GM23338 (cell line): ENCODE data around the gene AAR2. TPM values are rescaled to one million over a fixed set of nuclear protein-coding genes. Genes with fewer than 3 reads are reported as not detected.

Experiments used
- ATAC-seq: fragments of 200-7000 bp; cut with Tn5 transposase; 3 replicates; pipeline ENCODE4 v1.9.1; 2020
- DNase-seq: peaks from one replicate; pipeline ENCODE4 v3.0.0-alpha.2; 2015; ENCODE audit warnings: low spot score
- H2AFZ ChIP-seq: fragments of 200-600 bp; sonication (generic); 2 replicates; pipeline ENCODE4 v1.8.0; 2016; ENCODE audit warnings: antibody characterized with exemption, mild to moderate bottlenecking, moderate library complexity
- H3F3A ChIP-seq: fragments of 200-600 bp; sonication (generic); replicated peaks from 2 replicates; pipeline ENCODE4 v1.8.0; 2017; ENCODE audit warnings: antibody characterized with exemption, mixed run types, low read depth
- H3K27ac ChIP-seq: fragments of 200-600 bp; sonication (generic); 2 replicates; pipeline ENCODE4 v1.6.1; 2016; ENCODE audit warnings: low read depth
- H3K27me3 ChIP-seq: fragments of 200-600 bp; sonication (generic); 2 replicates; pipeline ENCODE4 v1.8.0; 2016; ENCODE audit warnings: mild to moderate bottlenecking, mixed run types, moderate library complexity; ENCODE audit not compliant: insufficient read depth
- H3K36me3 ChIP-seq: fragments of 200-600 bp; sonication (generic); 2 replicates; pipeline ENCODE4 v1.8.0; 2016; ENCODE audit warnings: mild to moderate bottlenecking; ENCODE audit not compliant: insufficient read depth
- H3K4me1 ChIP-seq: fragments of 200-600 bp; sonication (generic); 2 replicates; pipeline ENCODE4 v1.8.0; 2016; ENCODE audit warnings: mild to moderate bottlenecking, moderate library complexity; ENCODE audit not compliant: insufficient read depth
- H3K4me2 ChIP-seq: fragments of 200-600 bp; sonication (generic); 2 replicates; pipeline ENCODE4 v1.7.1; 2017; ENCODE audit warnings: mixed run types
- H3K4me3 ChIP-seq: fragments of 200-600 bp; sonication (generic); 2 replicates; pipeline ENCODE4 v1.6.1; 2016; ENCODE audit warnings: mixed run types
- H3K79me2 ChIP-seq: fragments of 200-600 bp; sonication (generic); replicated peaks from 2 replicates; pipeline ENCODE4 v1.8.0; 2017; ENCODE audit warnings: mild to moderate bottlenecking; ENCODE audit not compliant: insufficient read depth
- H3K9me2 ChIP-seq: fragments of 200-600 bp; sonication (generic); 2 replicates; pipeline ENCODE4 v1.8.0; 2017; ENCODE audit not compliant: insufficient read depth
- H4K20me1 ChIP-seq: fragments of 200-600 bp; sonication (generic); replicated peaks from 2 replicates; pipeline ENCODE4 v1.8.0; 2017; ENCODE audit warnings: mild to moderate bottlenecking; ENCODE audit not compliant: insufficient read depth
- H3K27ac Mint-ChIP-seq: 2 replicates; pipeline ENCODE4 v1.8.0; 2020; ENCODE audit warnings: inconsistent platforms, mild to moderate bottlenecking, moderate library complexity, mixed read lengths
- H3K27me3 Mint-ChIP-seq: 3 replicates; pipeline ENCODE4 v1.8.0; 2022; ENCODE audit warnings: low read depth, mild to moderate bottlenecking, moderate library complexity, mixed read lengths, inconsistent platforms; ENCODE audit not compliant: insufficient read depth, poor library complexity
- H3K36me3 Mint-ChIP-seq: 3 replicates; pipeline ENCODE4 v1.8.0; 2021; ENCODE audit warnings: low read depth, mild to moderate bottlenecking, inconsistent platforms, moderate library complexity, mixed read lengths
- H3K4me1 Mint-ChIP-seq: 3 replicates; pipeline ENCODE4 v1.8.0; 2020; ENCODE audit warnings: mild to moderate bottlenecking, inconsistent platforms, mixed read lengths
- H3K4me3 Mint-ChIP-seq: 3 replicates; pipeline ENCODE4 v1.8.0; 2021; ENCODE audit warnings: moderate library complexity, mild to moderate bottlenecking, inconsistent platforms, mixed read lengths
- H3K9me3 Mint-ChIP-seq: 3 replicates; pipeline ENCODE4 v1.8.0; 2020; ENCODE audit warnings: moderate library complexity, mild to moderate bottlenecking, inconsistent platforms, mixed read lengths
- CREB1 ChIP-seq: fragments of 250-450 bp; sonication (Bioruptor Pico); IDR thresholded peaks from 2 replicates; pipeline ENCODE4 v1.5.0; 2020; ENCODE audit warnings: low read depth, mild to moderate bottlenecking, moderate library complexity
- ETS1 ChIP-seq: IDR thresholded peaks from 2 replicates; pipeline ENCODE4 v1.6.1; 2016; ENCODE audit warnings: antibody characterized with exemption
- EZH2 ChIP-seq: fragments of 200-600 bp; sonication (generic); IDR thresholded peaks from one replicate; pipeline ENCODE4 v1.8.0; 2017; ENCODE audit warnings: antibody characterized with exemption, mild to moderate bottlenecking, low read depth; ENCODE audit not compliant: unreplicated experiment
- JUNB ChIP-seq: IDR thresholded peaks from one replicate; pipeline ENCODE4 v1.6.1; 2016; ENCODE audit warnings: antibody characterized with exemption; ENCODE audit not compliant: unreplicated experiment
- STAT1 ChIP-seq: IDR thresholded peaks from one replicate; pipeline ENCODE4 v1.6.1; 2016; ENCODE audit warnings: antibody characterized with exemption; ENCODE audit not compliant: unreplicated experiment
- ZNF114 ChIP-seq: fragments of 250-450 bp; sonication (Bioruptor Pico); IDR thresholded peaks from 2 replicates; pipeline ENCODE4 v1.5.0; 2020; ENCODE audit warnings: mild to moderate bottlenecking, moderate library complexity
- ZNF331 ChIP-seq: fragments of 250-450 bp; sonication (Bioruptor Pico); IDR thresholded peaks from 2 replicates; pipeline ENCODE4 v1.5.0; 2020; ENCODE audit warnings: low read depth, mild to moderate bottlenecking, moderate library complexity
- ZNF462 ChIP-seq: fragments of 250-450 bp; sonication (Bioruptor Pico); IDR thresholded peaks from 2 replicates; pipeline ENCODE4 v1.5.0; 2020; ENCODE audit warnings: mild to moderate bottlenecking, moderate library complexity
- polyA plus RNA-seq: library from polyadenylated mRNA; unstranded; fragments of >200 nt; fragmentation: Nextera tagmentation; extraction: Ambion mirVana; gene quantifications from 2 replicates; pipeline ENCODE4 v1.2.1, GENCODE V29; 2016
- total RNA-seq: library from RNA; depleted of rRNA; stranded (reverse); fragments of >200 nt; shearing (Covaris generic); gene quantifications from 2 replicates; pipeline ENCODE4 v1.2.3, GENCODE V29; 2014
- TF ChIP-seq, protein P1 (sequence below), 2 experiments: fragments of 200-600 bp in 1 of 2; sonication (generic) in 1 of 2; conservative IDR thresholded peaks; 2 replicates each; pipeline versions ENCODE4 v1.5.1 to v1.6.1; 2016 to 2017; ENCODE audit warnings: antibody characterized with exemption in 2 of 2, low read depth in 2 of 2, mild to moderate bottlenecking in 2 of 2, moderate library complexity in 1 of 2

Gene AAR2
- total and polyA plus RNA-seq, 2 experiments from 2014 or later: 15.8 to 32.6 TPM

DNA sequence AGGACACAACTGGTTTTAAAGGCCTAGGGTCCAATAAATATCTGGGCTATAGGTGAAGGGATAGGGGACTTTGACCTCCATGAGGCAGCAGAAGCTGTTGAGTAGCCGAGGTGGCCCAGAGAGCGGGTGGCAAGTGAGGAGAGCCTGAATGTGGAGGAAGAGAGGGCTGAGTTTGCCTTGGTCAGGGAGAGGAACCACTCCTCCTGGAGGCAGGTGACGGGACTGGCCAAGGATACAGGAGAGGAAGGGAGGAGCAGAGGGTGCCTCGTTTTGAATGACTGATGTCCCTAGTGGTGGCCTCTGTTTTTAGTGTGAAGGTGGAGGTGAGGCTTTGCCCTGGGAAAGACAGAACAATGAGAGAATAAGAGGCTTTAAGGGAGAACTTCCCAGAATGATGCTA, 19.1 kb upstream of the AAR2 start (continued):
- TF ChIP-seq ZNF462 (CRISPR knock-in tag) (0 out of 2 replicates have a peak, but pooled peaks have one; percentile 7), ZNF331 (CRISPR knock-in tag) (no peak), JUNB (no peak), ETS1 (no peak), EZH2 (no peak), CREB1 (no peak)

GRCh38 chr20:36218380-36219064, 17.8 kb upstream of the AAR2 start:
- DNase-seq (no peak), ATAC-seq (no peak)
- H3F3A ChIP-seq: no peaks in the 10 kb centered on the region
- Mint-ChIP-seq H3K4me3 (no peak overlapping the region), H3K4me1 (peaks cover 9% of the 10 kb centered on the region), H3K36me3 (0 out of 3 replicates have a peak, but pooled peaks cover 2% of the 10 kb centered on the region), H3K27ac (no peak overlapping the region), H3K9me3 (no peaks in the 10 kb centered on the region), H3K27me3 (no peaks in the 10 kb centered on the region)
- H4K20me1 ChIP-seq: peaks cover under 1% of the 10 kb centered on the region; the same call in 1 of the 2 replicates
- no peak overlapping the region for H3K4me3 ChIP-seq
- no peak overlapping the region for H3K4me2 ChIP-seq
- H3K79me2 ChIP-seq: no peaks in the 10 kb centered on the region
- no peaks in the 10 kb centered on the region for H3K36me3 ChIP-seq
- no peaks in the 10 kb centered on the region for H3K4me1 ChIP-seq
- H3K27me3 ChIP-seq: no peaks in the 10 kb centered on the region
- H3K27ac ChIP-seq: no peak overlapping the region
- H2AFZ ChIP-seq: no peak overlapping the region
- no peaks in the 10 kb centered on the region for H3K9me2 ChIP-seq
- TF ChIP-seq ZNF114 (CRISPR knock-in tag) (no peak), STAT1 (no peak), EZH2 (no peak)
- TF ChIP-seq, protein P1, sequence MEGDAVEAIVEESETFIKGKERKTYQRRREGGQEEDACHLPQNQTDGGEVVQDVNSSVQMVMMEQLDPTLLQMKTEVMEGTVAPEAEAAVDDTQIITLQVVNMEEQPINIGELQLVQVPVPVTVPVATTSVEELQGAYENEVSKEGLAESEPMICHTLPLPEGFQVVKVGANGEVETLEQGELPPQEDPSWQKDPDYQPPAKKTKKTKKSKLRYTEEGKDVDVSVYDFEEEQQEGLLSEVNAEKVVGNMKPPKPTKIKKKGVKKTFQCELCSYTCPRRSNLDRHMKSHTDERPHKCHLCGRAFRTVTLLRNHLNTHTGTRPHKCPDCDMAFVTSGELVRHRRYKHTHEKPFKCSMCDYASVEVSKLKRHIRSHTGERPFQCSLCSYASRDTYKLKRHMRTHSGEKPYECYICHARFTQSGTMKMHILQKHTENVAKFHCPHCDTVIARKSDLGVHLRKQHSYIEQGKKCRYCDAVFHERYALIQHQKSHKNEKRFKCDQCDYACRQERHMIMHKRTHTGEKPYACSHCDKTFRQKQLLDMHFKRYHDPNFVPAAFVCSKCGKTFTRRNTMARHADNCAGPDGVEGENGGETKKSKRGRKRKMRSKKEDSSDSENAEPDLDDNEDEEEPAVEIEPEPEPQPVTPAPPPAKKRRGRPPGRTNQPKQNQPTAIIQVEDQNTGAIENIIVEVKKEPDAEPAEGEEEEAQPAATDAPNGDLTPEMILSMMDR (conservative IDR thresholded peaks at IDR 0.05; ENCODE audit: low read depth in 2 of 2): no peak
